Gastroesophageal sphincter (tissue), 4 donors: ENCODE data around the gene ANKZF1. TPM values are rescaled to one million over a fixed set of nuclear protein-coding genes. Genes with fewer than 3 reads are reported as not detected.
"Not testable (repeated sequence)": the region's sequence is repeated elsewhere in the genome, so short reads cannot be mapped to it uniquely, and the experiment has no call there.

Source experiments
- ATAC-seq: fragments of 150-250 bp; one replicate; pipeline ENCODE4 v1.9.1; 2016; ENCODE audit warnings: mild to moderate bottlenecking, moderate library complexity
- H3K27ac ChIP-seq, 4 donors: fragments of 200-600 bp; sonication (generic) in 3 of 4; 1 replicate in 3 of 4; 2 replicates in 1 of 4; pipeline ENCODE4 v1.5.1; 2016 to 2019
- H3K27me3 ChIP-seq: fragments of 200-600 bp; sonication (generic); one replicate; pipeline ENCODE4 v1.5.1; 2019
- H3K36me3 ChIP-seq, 2 donors: fragments of 200-600 bp; sonication (generic); one replicate each; pipeline ENCODE4 v1.5.1; 2019; ENCODE audit warnings: control low read depth in 1 of 2
- H3K4me1 ChIP-seq, 3 donors: fragments of 200-600 bp; sonication (generic); 1 replicate in 2 of 3; 2 replicates in 1 of 3; pipeline ENCODE4 v1.5.1; 2016 to 2019; ENCODE audit warnings: control low read depth in 2 of 3
- H3K4me3 ChIP-seq, 2 donors: fragments of 200-600 bp; sonication (generic); one replicate each; pipeline ENCODE4 v1.5.1; 2019; ENCODE audit warnings: mild to moderate bottlenecking in 1 of 2, moderate library complexity in 1 of 2
- H3K9me3 ChIP-seq, 3 donors: fragments of 200-600 bp; sonication (generic); one replicate each; pipeline ENCODE4 v1.5.1; 2017 to 2019; ENCODE audit warnings: control low read depth in 2 of 3
- CTCF ChIP-seq, 4 experiments: fragments of 200-600 bp in 2 of 4; fragments of 450-650 bp in 2 of 4; sonication (generic) in 1 of 4; IDR thresholded peaks; one replicate each; pipeline ENCODE4 v1.5.1; 2017 to 2019; ENCODE audit warnings: antibody characterized with exemption in 4 of 4, mild to moderate bottlenecking in 2 of 4, moderate library complexity in 2 of 4
- EP300 ChIP-seq: sonication (generic); formaldehyde crosslinking; IDR thresholded peaks from one replicate; pipeline ENCODE4 v1.6.1; 2017; ENCODE audit warnings: antibody characterized with exemption, mild to moderate bottlenecking
- POLR2A ChIP-seq, 2 donors: fragments of 450-650 bp; IDR thresholded peaks; one replicate each; pipeline ENCODE4 v1.6.1; 2017; ENCODE audit warnings: antibody characterized with exemption in 2 of 2, mild to moderate bottlenecking in 2 of 2, moderate library complexity in 1 of 2
- POLR2AphosphoS5 ChIP-seq: sonication (generic); formaldehyde crosslinking; IDR thresholded peaks from one replicate; pipeline ENCODE4 v1.6.1; 2017; ENCODE audit warnings: antibody characterized with exemption
- WGBS, 2 donors: methylation state at CpG; one replicate each; pipeline ENCODE4 v1.1.5; 2018; ENCODE audit warnings: low coverage in 1 of 2; 5-methylcytosine and 5-hydroxymethylcytosine counted together
- total RNA-seq, 4 donors: library from RNA; depleted of rRNA; stranded (reverse); fragments of >200 nt; gene quantifications; one replicate each; pipeline ENCODE4 v1.1.0, GENCODE V29; 2016

Gene ANKZF1
- total RNA-seq, 4 donors from 2014 or later = 24.3 to 48.4 (median 25.1) TPM

- no peak for ATAC-seq
- Histone ChIP-seq H3K27me3 (peaks cover under 1% of the 10 kb centered on the region), H3K27ac (peak overlapping the region; percentile 47 to 90 (median 88)), H3K9me3 (no peaks in the 10 kb centered on the region), H3K4me3 (peak overlapping the region; percentile 53 to 66), H3K4me1 (peaks cover 0 to 71% (median 26%) of the 10 kb centered on the region in 3 donors), H3K36me3 (peaks cover 0 to 38% of the 10 kb centered on the region in 2 donors)
- WGBS, 2 donors = 0 to 57% methylated on average over 1 to 2 of the region's 9 CpGs
- no peak for TF ChIP-seq POLR2A (IDR thresholded peaks at IDR 0.05)
- no peak for TF ChIP-seq CTCF (IDR thresholded peaks at IDR 0.05)
- no peak for TF ChIP-seq POLR2AphosphoS5
- TF ChIP-seq EP300 = no peak
These were observed 22.9 kb downstream of the ANKZF1 start for GRCh38 chr2:219252570-219252899.

GRCh38 chr2:219252900-219253752 lies 23.5 kb downstream of the ANKZF1 start, which contains the start of gene TUBA4B:
TUBA4B (plus strand) TSS chr2:219253243; CDS start chr2:219253408, 165 bp downstream.
- H3K9me3 ChIP-seq = no peaks in the 10 kb centered on the region
- peaks cover 0 to 32% of the 10 kb centered on the region in 2 donors for H3K36me3 ChIP-seq
- 3 to 11% methylated on average over 7 to 17 of the region's 49 CpGs for WGBS, 2 donors
- peak within 1 kb of the TSS; percentile 47 to 90 (median 88) for H3K27ac ChIP-seq
- TF ChIP-seq POLR2A (IDR thresholded peaks at IDR 0.05) = no peak
- TF ChIP-seq POLR2AphosphoS5 = no peak
- TF ChIP-seq CTCF (IDR thresholded peaks at IDR 0.05) = no peak
- TF ChIP-seq EP300 = no peak
- H3K4me1 ChIP-seq = peaks cover 0 to 69% (median 26%) of the 10 kb centered on the region in 3 donors
- H3K4me3 ChIP-seq = peak within 1 kb of the TSS; percentile 53 to 66
- H3K27me3 ChIP-seq = peaks cover 6% of the 10 kb centered on the region
- peak; percentile 20 for ATAC-seq

GRCh38 chr2:219253753-219254589 lies 24.4 kb downstream of the ANKZF1 start, which contains the start of gene TUBA4A:
TUBA4A (minus strand) TSS chr2:219253918; CDS start chr2:219253858, 60 bp downstream.
- peaks cover 0 to 61% (median 26%) of the 10 kb centered on the region in 3 donors for H3K4me1 ChIP-seq

GRCh38 chr2:219254590-219255201 lies 25.1 kb downstream of the ANKZF1 start:
- peak; percentile 1 for ATAC-seq

More at GRCh38 chr2:219253753-219254589, 24.4 kb downstream of the ANKZF1 start, which contains the start of gene TUBA4A:
- Histone ChIP-seq H3K27ac (peak within 1 kb of the TSS; percentile 47 to 90 (median 88)), H3K4me3 (peak within 1 kb of the TSS; percentile 53 to 66), H3K9me3 (no peaks in the 10 kb centered on the region), H3K27me3 (peaks cover 10% of the 10 kb centered on the region), H3K36me3 (peaks cover 0 to 23% of the 10 kb centered on the region in 2 donors)
- no CpG with 5 or more reads among the region's 76 CpGs for WGBS, 2 donors
- TF ChIP-seq CTCF (IDR thresholded peaks at IDR 0.05) (peak in 3 of 4 experiments; percentile 29 to 37 (median 33)), EP300 (no peak), POLR2AphosphoS5 (peak; percentile 94), POLR2A (IDR thresholded peaks at IDR 0.05) (peak; percentile 92 to 93)
- peak; percentile 87 for ATAC-seq

GRCh38 chr2:219258942-219259341 lies 29.3 kb downstream of the ANKZF1 start:
- H3K4me3 ChIP-seq, H3K9me3 ChIP-seq, H3K36me3 ChIP-seq, H3K27ac ChIP-seq, ATAC-seq: not testable (repeated sequence)
- Histone ChIP-seq H3K4me1 (peaks cover 0 to 13% (median 7%) of the 10 kb centered on the region in 3 donors), H3K27me3 (peaks cover 42% of the 10 kb centered on the region)
- WGBS, 2 donors = 62 to 82% methylated on average over 5 to 9 of the region's 10 CpGs

More at GRCh38 chr2:219254590-219255201, 25.1 kb downstream of the ANKZF1 start:
- WGBS, 2 donors = 23 to 32% methylated on average over 6 of the region's 12 CpGs
- peaks cover 0 to 20% of the 10 kb centered on the region in 2 donors for H3K36me3 ChIP-seq
- peaks cover 0 to 53% (median 18%) of the 10 kb centered on the region in 3 donors for H3K4me1 ChIP-seq
- H3K27me3 ChIP-seq = peaks cover 14% of the 10 kb centered on the region
- no peaks in the 10 kb centered on the region for H3K9me3 ChIP-seq
- peak overlapping the region; percentile 30 to 90 (median 88) for H3K27ac ChIP-seq
- TF ChIP-seq POLR2AphosphoS5 = no peak
- TF ChIP-seq EP300 = no peak
- no peak for TF ChIP-seq POLR2A (IDR thresholded peaks at IDR 0.05)
- TF ChIP-seq CTCF (IDR thresholded peaks at IDR 0.05) = no peak
- peak overlapping the region; percentile 53 to 66 for H3K4me3 ChIP-seq
